ENCODE results near the gene LRRK1. TPM values are rescaled to one million over a fixed set of nuclear protein-coding genes. Genes with fewer than 3 reads are reported as not detected.

LRRK1 gene
- polyA plus RNA-seq, 2 of the 4 experiments (the other 2 are of a cell fraction) = 12.2 to 17.7 TPM

DNA sequence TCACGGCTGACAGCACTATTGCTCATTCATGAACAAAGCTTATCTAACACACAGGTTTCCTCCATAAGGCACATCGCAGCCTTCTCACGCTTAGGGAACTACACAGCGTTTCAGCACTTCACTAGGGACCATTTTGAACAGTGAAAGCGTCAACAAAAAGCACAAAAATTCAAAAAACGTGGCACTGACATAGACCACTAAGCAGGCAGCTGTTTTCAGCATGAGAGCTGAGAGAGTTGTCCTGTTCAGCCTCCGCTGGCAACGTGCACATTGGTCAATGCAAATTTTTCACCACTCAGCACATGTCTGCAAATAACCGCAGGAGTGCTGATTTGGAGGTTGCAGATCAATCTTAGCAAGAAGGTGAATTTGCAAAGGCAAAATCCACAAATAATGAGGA is 109.2 kb downstream of the LRRK1 start (continued):
- TF ChIP-seq CHD4 (IDR thresholded peaks at IDR 0.05; ENCODE audit: borderline replicate concordance) (no peak), HOXB13 (CRISPR knock-in tag; IDR thresholded peaks at IDR 0.05; ENCODE audit: low read depth) (no peak), BCL3 (IDR thresholded peaks at IDR 0.05) (no peak), REST (IDR thresholded peaks at IDR 0.05) (no peak)
- TF ChIP-seq, protein P1, sequence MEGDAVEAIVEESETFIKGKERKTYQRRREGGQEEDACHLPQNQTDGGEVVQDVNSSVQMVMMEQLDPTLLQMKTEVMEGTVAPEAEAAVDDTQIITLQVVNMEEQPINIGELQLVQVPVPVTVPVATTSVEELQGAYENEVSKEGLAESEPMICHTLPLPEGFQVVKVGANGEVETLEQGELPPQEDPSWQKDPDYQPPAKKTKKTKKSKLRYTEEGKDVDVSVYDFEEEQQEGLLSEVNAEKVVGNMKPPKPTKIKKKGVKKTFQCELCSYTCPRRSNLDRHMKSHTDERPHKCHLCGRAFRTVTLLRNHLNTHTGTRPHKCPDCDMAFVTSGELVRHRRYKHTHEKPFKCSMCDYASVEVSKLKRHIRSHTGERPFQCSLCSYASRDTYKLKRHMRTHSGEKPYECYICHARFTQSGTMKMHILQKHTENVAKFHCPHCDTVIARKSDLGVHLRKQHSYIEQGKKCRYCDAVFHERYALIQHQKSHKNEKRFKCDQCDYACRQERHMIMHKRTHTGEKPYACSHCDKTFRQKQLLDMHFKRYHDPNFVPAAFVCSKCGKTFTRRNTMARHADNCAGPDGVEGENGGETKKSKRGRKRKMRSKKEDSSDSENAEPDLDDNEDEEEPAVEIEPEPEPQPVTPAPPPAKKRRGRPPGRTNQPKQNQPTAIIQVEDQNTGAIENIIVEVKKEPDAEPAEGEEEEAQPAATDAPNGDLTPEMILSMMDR (IDR thresholded peaks at IDR 0.05) = no peak

DNA sequence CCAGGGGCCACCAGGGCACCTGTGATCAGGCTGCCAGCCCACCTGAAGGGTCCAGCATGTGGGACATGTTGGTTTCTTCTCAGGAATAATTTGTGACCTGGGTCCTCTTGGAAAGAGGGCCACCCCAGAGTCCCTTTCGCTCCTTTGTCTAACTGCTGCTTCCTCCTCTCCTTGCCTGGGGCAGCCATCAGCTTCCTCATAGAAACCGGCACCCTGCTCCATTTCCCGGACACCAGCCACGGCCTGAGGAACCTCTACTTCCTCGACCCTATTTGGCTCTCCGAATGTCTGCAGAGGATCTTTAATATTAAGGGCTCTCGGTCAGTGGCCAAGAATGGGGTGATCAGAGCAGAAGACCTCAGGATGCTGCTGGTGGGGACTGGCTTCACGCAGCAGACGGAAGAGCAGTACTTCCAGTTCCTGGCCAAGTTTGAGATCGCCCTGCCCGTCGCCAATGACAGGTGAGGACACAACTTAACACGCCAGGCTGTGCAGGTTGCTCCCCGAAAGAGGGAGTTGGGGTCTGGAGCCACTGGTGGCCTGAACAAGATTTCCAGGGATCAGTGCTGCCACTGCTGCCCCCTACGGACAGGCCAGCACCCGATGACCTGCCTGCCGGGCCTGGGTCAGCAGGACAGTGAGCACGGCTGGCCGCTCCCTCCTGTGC is 109.7 kb downstream of the LRRK1 start:
- Histone ChIP-seq H3K4me2 (no peak overlapping the region), H3K4me1 (no peaks in the 10 kb centered on the region), H3K9me3 (peaks cover 1% of the 10 kb centered on the region; the same call in 2 of the 3 replicates), H3K27ac (no peak overlapping the region), H3K4me3 (no peak overlapping the region)
- POLR2A ChIA-PET = no interaction called here
- TF ChIP-seq ATOH8 (CRISPR knock-in tag; IDR thresholded peaks at IDR 0.05; ENCODE audit: low read depth) (no peak), CEBPB (IDR thresholded peaks at IDR 0.05) (no peak), FOXS1 (CRISPR knock-in tag; IDR thresholded peaks at IDR 0.05) (no peak), NFE2L2 (conservative IDR thresholded peaks at IDR 0.05; ENCODE audit: low read length) (no peak), SMC3 (IDR thresholded peaks at IDR 0.05) (no peak), RARB (CRISPR knock-in tag; IDR thresholded peaks at IDR 0.05) (no peak), BCL3 (IDR thresholded peaks at IDR 0.05) (no peak), JUN (IDR thresholded peaks at IDR 0.05) (no peak), BHLHE40 (IDR thresholded peaks at IDR 0.05; ENCODE audit: low read depth, low read length) (no peak)
- TF ChIP-seq, protein P2, sequence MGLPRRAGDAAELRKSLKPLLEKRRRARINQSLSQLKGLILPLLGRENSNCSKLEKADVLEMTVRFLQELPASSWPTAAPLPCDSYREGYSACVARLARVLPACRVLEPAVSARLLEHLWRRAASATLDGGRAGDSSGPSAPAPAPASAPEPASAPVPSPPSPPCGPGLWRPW (IDR thresholded peaks at IDR 0.05) = no peak
- WGBS (ENCODE audit: missing lambda C conversion rate) = 89% methylated on average over 18 of the region's 19 CpGs
- CTCF ChIA-PET = interaction anchor here (0.9 to 2.7 kb wide), 5 partner anchors 13 to 111 kb away, joined by 3 to 9 read pairs (median 5); partner anchors contain the start of gene LRRK1
- DNase-seq (ENCODE audit: low read depth in 1 of 2, low spot score in 1 of 2) (no peak), ATAC-seq (no peak), FAIRE-seq (no peak)

Measured in A549 (cell line).